Tibial artery (tissue), 4 donors: ENCODE results near the gene PBX1.
A peak's percentile ranks its signal among the peaks of the same experiment; 100 is the strongest.
"Not testable (repeated sequence)": the region's sequence is repeated elsewhere in the genome, so short reads cannot be mapped to it uniquely, and the experiment has no call there.

ENCODE experiments used
- DNase-seq, 2 donors: peaks; one replicate each; pipeline ENCODE4 v3.0.0-alpha.2; 2019
- H3K27ac ChIP-seq, 2 donors: fragments of 200-600 bp; sonication (generic) in 1 of 2; 1 replicate in 1 of 2; 2 replicates in 1 of 2; pipeline ENCODE4 v1.5.1; 2018 to 2019; ENCODE audit warnings: mild to moderate bottlenecking in 1 of 2
- H3K27me3 ChIP-seq, 2 donors: fragments of 200-600 bp; sonication (generic) in 1 of 2; one replicate each; pipeline versions ENCODE4 v1.5.1 to v1.6.0; 2016 to 2019
- H3K36me3 ChIP-seq, 3 donors: fragments of 200-600 bp; sonication (generic) in 2 of 3; one replicate each; pipeline ENCODE4 v1.5.1; 2016 to 2019; ENCODE audit warnings: mild to moderate bottlenecking in 2 of 3
- H3K4me1 ChIP-seq, 4 donors: fragments of 200-600 bp; sonication (generic) in 2 of 4; 1 replicate in 3 of 4; 2 replicates in 1 of 4; pipeline ENCODE4 v1.5.1; 2016 to 2019
- H3K4me3 ChIP-seq, 2 donors: fragments of 200-600 bp; sonication (generic) in 1 of 2; 1 replicate in 1 of 2; 2 replicates in 1 of 2; pipeline ENCODE4 v1.5.1; 2018 to 2019; ENCODE audit warnings: mild to moderate bottlenecking in 2 of 2
- H3K9me3 ChIP-seq, 3 donors: fragments of 200-600 bp; sonication (generic) in 1 of 3; one replicate each; pipeline ENCODE4 v1.5.1; 2016 to 2019
- CTCF ChIP-seq, 2 experiments: fragments of 200-600 bp in 1 of 2; fragments of 450-650 bp in 1 of 2; IDR thresholded peaks; one replicate each; pipeline ENCODE4 v1.5.1; 2017 to 2019; ENCODE audit warnings: antibody characterized with exemption in 2 of 2, mild to moderate bottlenecking in 1 of 2, moderate library complexity in 1 of 2
- intact Hi-C: fragments of 100-400 bp; cut with DNase I; formaldehyde crosslinking; loops from one replicate; pipeline ENCODE4 v1.15.0; 2023; ENCODE audit warnings: low total_unique reads

PBX1 gene

GRCh38 chr1:164650531-164650930 is 91.5 kb downstream of the PBX1 start:
- Histone ChIP-seq H3K4me1 (peaks cover 0 to 47% (median 28%) of the 10 kb centered on the region in 4 donors), H3K27me3 (no peaks in the 10 kb centered on the region), H3K36me3 (no peaks in the 10 kb centered on the region), H3K4me3 (no peak overlapping the region), H3K27ac (no peak overlapping the region), H3K9me3 (no peaks in the 10 kb centered on the region)
- intact Hi-C loops = no loop called here
- TF ChIP-seq CTCF (IDR thresholded peaks at IDR 0.05) = no peak
- no peak for DNase-seq

- TF ChIP-seq CTCF (IDR thresholded peaks at IDR 0.05) = no peak
- Histone ChIP-seq H3K27ac (no peak overlapping the region), H3K4me1 (peaks cover 0 to 47% (median 28%) of the 10 kb centered on the region in 4 donors), H3K4me3 (no peak overlapping the region), H3K36me3 (no peaks in the 10 kb centered on the region), H3K27me3 (no peaks in the 10 kb centered on the region), H3K9me3 (no peaks in the 10 kb centered on the region)
- intact Hi-C loops = no loop called here
- DNase-seq = peak in 1 of 2 donors; percentile 33
These were observed 92.5 kb downstream of the PBX1 start for GRCh38 chr1:164651351-164651951.

- H3K4me1 ChIP-seq = peaks cover 0 to 36% (median 21%) of the 10 kb centered on the region in 4 donors
- H3K27ac ChIP-seq, H3K9me3 ChIP-seq, H3K27me3 ChIP-seq, DNase-seq, H3K36me3 ChIP-seq, H3K4me3 ChIP-seq, intact Hi-C loops: not testable (repeated sequence)
These were observed 94.0 kb downstream of the PBX1 start for GRCh38 chr1:164652969-164653368.

GRCh38 chr1:164653705-164654104 is 94.7 kb downstream of the PBX1 start:
- Histone ChIP-seq H3K4me1 (peaks cover 0 to 29% (median 15%) of the 10 kb centered on the region in 4 donors), H3K4me3 (no peak overlapping the region), H3K27me3 (no peaks in the 10 kb centered on the region), H3K27ac (no peak overlapping the region), H3K9me3 (no peaks in the 10 kb centered on the region), H3K36me3 (no peaks in the 10 kb centered on the region)
- no peak for DNase-seq
- intact Hi-C loops = no loop called here
- no peak for TF ChIP-seq CTCF (IDR thresholded peaks at IDR 0.05)

GRCh38 chr1:164654200-164654599 is 95.2 kb downstream of the PBX1 start:
- no peak for TF ChIP-seq CTCF (IDR thresholded peaks at IDR 0.05)
- H3K27ac ChIP-seq = no peak overlapping the region
- no peaks in the 10 kb centered on the region for H3K9me3 ChIP-seq
- H3K4me1 ChIP-seq = peaks cover 0 to 26% (median 14%) of the 10 kb centered on the region in 4 donors
- H3K4me3 ChIP-seq = no peak overlapping the region
- H3K36me3 ChIP-seq = no peaks in the 10 kb centered on the region
- DNase-seq = no peak
- intact Hi-C loops = no loop called here
- H3K27me3 ChIP-seq = no peaks in the 10 kb centered on the region

GRCh38 chr1:164658864-164659263 is 99.9 kb downstream of the PBX1 start:
- Histone ChIP-seq H3K4me3 (no peak overlapping the region), H3K27me3 (no peaks in the 10 kb centered on the region), H3K36me3 (no peaks in the 10 kb centered on the region), H3K4me1 (peaks cover 0 to 23% (median 5%) of the 10 kb centered on the region in 4 donors), H3K27ac (no peak overlapping the region), H3K9me3 (no peaks in the 10 kb centered on the region)
- intact Hi-C loops = no loop called here
- no peak for DNase-seq
- no peak for TF ChIP-seq CTCF (IDR thresholded peaks at IDR 0.05)
